Kidney (tissue), 14 donors: ENCODE results near the gene TMEM17. TPM values are rescaled to one million over a fixed set of nuclear protein-coding genes. Genes with fewer than 3 reads are reported as not detected.
"Not testable (repeated sequence)": the region's sequence is repeated elsewhere in the genome, so short reads cannot be mapped to it uniquely, and the experiment has no call there.

Experiments
- DNase-seq, 5 donors: peaks; one replicate each; pipeline ENCODE4 v3.0.0-alpha.2; 2013 to 2020
- FAIRE-seq: peaks from 2 replicates; lab custom pipeline; 2012; peaks lifted over from hg19 to GRCh38; lab: Jason Lieb, UNC
- H3K27ac ChIP-seq, 2 donors: one replicate each; pipeline ENCODE4 v1.7.0; 2013; ENCODE audit warnings: low read depth in 2 of 2, low read length in 2 of 2, inconsistent platforms in 1 of 2
- H3K27me3 ChIP-seq: one replicate; pipeline ENCODE4 v1.7.1; 2013; ENCODE audit warnings: low read length, inconsistent platforms; ENCODE audit not compliant: control insufficient read depth, insufficient read depth
- H3K36me3 ChIP-seq, 3 donors: one replicate each; pipeline versions ENCODE4 v1.7.0 to v1.7.1; 2013; ENCODE audit warnings: low read length in 3 of 3, control low read depth in 1 of 3, inconsistent platforms in 1 of 3; ENCODE audit not compliant: insufficient read depth in 3 of 3, control insufficient read depth in 2 of 3
- H3K4me1 ChIP-seq, 3 donors: one replicate each; pipeline versions ENCODE4 v1.7.0 to v1.7.1; 2013; ENCODE audit warnings: low read length in 3 of 3, inconsistent platforms in 1 of 3, low read depth in 1 of 3; ENCODE audit not compliant: control insufficient read depth in 2 of 3, insufficient read depth in 2 of 3
- H3K4me3 ChIP-seq, 3 donors: one replicate each; pipeline versions ENCODE4 v1.7.0 to v1.8.1; 2013; ENCODE audit warnings: low read length in 3 of 3, control low read depth in 1 of 3, inconsistent platforms in 1 of 3
- H3K9ac ChIP-seq, 3 donors: one replicate each; pipeline versions ENCODE4 v1.7.0 to v1.7.1; 2013; ENCODE audit warnings: low read length in 3 of 3, control low read depth in 1 of 3, inconsistent platforms in 1 of 3
- H3K9me3 ChIP-seq, 3 donors: one replicate each; pipeline versions ENCODE4 v1.7.0 to v1.7.1; 2013; ENCODE audit warnings: low read length in 3 of 3, control low read depth in 1 of 3, inconsistent platforms in 1 of 3; ENCODE audit not compliant: control insufficient read depth in 2 of 3, insufficient read depth in 1 of 3
- CTCF ChIP-seq: IDR thresholded peaks from 3 replicates; pipeline ENCODE4 v1.5.1; 2012; ENCODE audit warnings: mild to moderate bottlenecking, moderate library complexity, borderline replicate concordance; ENCODE audit not compliant: insufficient read depth; ENCODE audit errors: extremely low read depth
- intact Hi-C: fragments of 100-400 bp; cut with DNase I; formaldehyde crosslinking; loops from one replicate; pipeline ENCODE4 v1.11.1; 2022
- polyA plus RNA-seq: library from polyadenylated mRNA; stranded (reverse); fragments of 350-450 nt; fragmentation: Illumina TruSeq; extraction: RNeasy Lipid Tissue Mini Kit (QIAGEN cat#74804); gene quantifications from one replicate; pipeline ENCODE4 v1.2.3, GENCODE V29; 2014; ENCODE audit warnings: low read depth, low replicate concordance; ENCODE audit not compliant: insufficient read depth
- total RNA-seq: library from RNA; stranded (reverse); fragmentation: NEBNext Ultra II Directional; extraction: Animal tissue kit (Norgen Biotek cat#: 25700); gene quantifications from one replicate; pipeline ENCODE4 v1.2.1, GENCODE V29; 2021
- donor health status: control.
- donor health status: control.
- donor health status: control.
- donor health status: control.
- donor health status: control.
- donor health status: DM: yes; HTN: yes; CAD: no.
- donor health status: Normal renal cell carcinoma (clear cell type).

TMEM17 gene
- total and polyA plus RNA-seq, 2 donors from 2014 or later: 3.2 to 4.2 TPM

GRCh38 chr2:62524293-62524941 lies 18.4 kb upstream of the TMEM17 start:
- DNase-seq (no peak), FAIRE-seq (no peak)
- Histone ChIP-seq H3K9me3 (no peaks in the 10 kb centered on the region), H3K27me3 (no peaks in the 10 kb centered on the region), H3K4me1 (no peaks in the 10 kb centered on the region), H3K36me3 (no peaks in the 10 kb centered on the region), H3K9ac (no peak overlapping the region), H3K4me3 (no peak overlapping the region), H3K27ac (no peak overlapping the region)
- intact Hi-C loops: no loop called here
- no peak for TF ChIP-seq CTCF

GRCh38 chr2:62521061-62521460 lies 15.1 kb upstream of the TMEM17 start:
- FAIRE-seq, H3K36me3 ChIP-seq, H3K9ac ChIP-seq, H3K4me1 ChIP-seq, H3K27me3 ChIP-seq, H3K4me3 ChIP-seq, DNase-seq, H3K9me3 ChIP-seq, H3K27ac ChIP-seq, intact Hi-C loops: not testable (repeated sequence)

GRCh38 chr2:62512384-62512783 lies 6.4 kb upstream of the TMEM17 start:
- Histone ChIP-seq H3K4me1 (no peaks in the 10 kb centered on the region), H3K36me3 (no peaks in the 10 kb centered on the region), H3K9ac (no peak overlapping the region), H3K4me3 (no peak overlapping the region), H3K27ac (no peak overlapping the region), H3K27me3 (no peaks in the 10 kb centered on the region), H3K9me3 (no peaks in the 10 kb centered on the region)
- no peak for DNase-seq
- intact Hi-C loops: no loop called here
- TF ChIP-seq CTCF: no peak
- no peak for FAIRE-seq

- intact Hi-C loops: no loop called here
- no peaks in the 10 kb centered on the region for H3K27me3 ChIP-seq
- H3K4me1 ChIP-seq: no peaks in the 10 kb centered on the region
- FAIRE-seq: no peak
- no peak overlapping the region for H3K27ac ChIP-seq
- H3K36me3 ChIP-seq: no peaks in the 10 kb centered on the region
- no peak for DNase-seq
- H3K9ac ChIP-seq: no peak overlapping the region
- no peaks in the 10 kb centered on the region for H3K9me3 ChIP-seq
- no peak overlapping the region for H3K4me3 ChIP-seq
- TF ChIP-seq CTCF: no peak
Observed at GRCh38 chr2:62511636-62512035, 5.6 kb upstream of the TMEM17 start.
